HG02610 (cell line): ENCODE results near the gene SERTAD1.
A peak's percentile ranks its signal among the peaks of the same experiment; 100 is the strongest.
"Not testable (repeated sequence)": the region's sequence is repeated elsewhere in the genome, so short reads cannot be mapped to it uniquely, and the experiment has no call there.

ENCODE experiments used
- ATAC-seq: cut with Tn5 transposase; IDR thresholded peaks from one replicate; pipeline ENCODE4 v1.9.1; 2021; ENCODE audit warnings: mild to moderate bottlenecking, moderate library complexity; ENCODE audit not compliant: unreplicated experiment

SERTAD1 gene

GRCh38 chr19:40425450-40426287, at the start of gene SERTAD1:
Gene SERTAD1 (minus strand): TSS chr19:40425992. CDS start chr19:40423546, 2,446 bp downstream.
- ATAC-seq = peak; percentile 83

GRCh38 chr19:40474737-40475136, 48.9 kb upstream of the SERTAD1 start:
- ATAC-seq = no peak

- ATAC-seq = no peak
These were observed 46.7 kb upstream of the SERTAD1 start for GRCh38 chr19:40472516-40472915.

GRCh38 chr19:40471111-40471510, 45.3 kb upstream of the SERTAD1 start:
- ATAC-seq = no peak

- ATAC-seq = no peak
These were observed 43.2 kb upstream of the SERTAD1 start for GRCh38 chr19:40469011-40469410.

GRCh38 chr19:40466985-40467734, 41.4 kb upstream of the SERTAD1 start, which contains the start of gene SPTBN4:
Gene SPTBN4 (plus strand): TSS chr19:40467001. CDS start chr19:40472622, 5,621 bp downstream.
- ATAC-seq = no peak

- ATAC-seq = peak; percentile 18
These were observed 40.6 kb upstream of the SERTAD1 start for GRCh38 chr19:40466219-40466984.

- ATAC-seq = peak; percentile 90
These were observed 39.9 kb upstream of the SERTAD1 start, which contains the start of gene BLVRB for GRCh38 chr19:40465557-40466218. Gene BLVRB (minus strand): TSS chr19:40465745. CDS start chr19:40465688, 57 bp downstream.

GRCh38 chr19:40465025-40465556, 39.3 kb upstream of the SERTAD1 start:
- ATAC-seq = no peak

- ATAC-seq = no peak
These were observed 38.5 kb upstream of the SERTAD1 start for GRCh38 chr19:40464059-40465024.

- not testable (repeated sequence) for ATAC-seq
These were observed 37.8 kb upstream of the SERTAD1 start for GRCh38 chr19:40463587-40464037.

GRCh38 chr19:40461669-40462221, 36.0 kb upstream of the SERTAD1 start:
- ATAC-seq = no peak

- no peak for ATAC-seq
These were observed 34.4 kb upstream of the SERTAD1 start for GRCh38 chr19:40460185-40460584.

- no peak for ATAC-seq
These were observed 32.8 kb upstream of the SERTAD1 start for GRCh38 chr19:40458597-40458974.

GRCh38 chr19:40457953-40458596, 32.3 kb upstream of the SERTAD1 start:
- ATAC-seq = no peak

GRCh38 chr19:40457048-40457447, 31.3 kb upstream of the SERTAD1 start:
- ATAC-seq = no peak

- not testable (repeated sequence) for ATAC-seq
These were observed 28.2 kb upstream of the SERTAD1 start for GRCh38 chr19:40453943-40454342.

GRCh38 chr19:40453151-40453735, 27.5 kb upstream of the SERTAD1 start:
- no peak for ATAC-seq
